ENCODE data around the gene VSIG10L.

DNA sequence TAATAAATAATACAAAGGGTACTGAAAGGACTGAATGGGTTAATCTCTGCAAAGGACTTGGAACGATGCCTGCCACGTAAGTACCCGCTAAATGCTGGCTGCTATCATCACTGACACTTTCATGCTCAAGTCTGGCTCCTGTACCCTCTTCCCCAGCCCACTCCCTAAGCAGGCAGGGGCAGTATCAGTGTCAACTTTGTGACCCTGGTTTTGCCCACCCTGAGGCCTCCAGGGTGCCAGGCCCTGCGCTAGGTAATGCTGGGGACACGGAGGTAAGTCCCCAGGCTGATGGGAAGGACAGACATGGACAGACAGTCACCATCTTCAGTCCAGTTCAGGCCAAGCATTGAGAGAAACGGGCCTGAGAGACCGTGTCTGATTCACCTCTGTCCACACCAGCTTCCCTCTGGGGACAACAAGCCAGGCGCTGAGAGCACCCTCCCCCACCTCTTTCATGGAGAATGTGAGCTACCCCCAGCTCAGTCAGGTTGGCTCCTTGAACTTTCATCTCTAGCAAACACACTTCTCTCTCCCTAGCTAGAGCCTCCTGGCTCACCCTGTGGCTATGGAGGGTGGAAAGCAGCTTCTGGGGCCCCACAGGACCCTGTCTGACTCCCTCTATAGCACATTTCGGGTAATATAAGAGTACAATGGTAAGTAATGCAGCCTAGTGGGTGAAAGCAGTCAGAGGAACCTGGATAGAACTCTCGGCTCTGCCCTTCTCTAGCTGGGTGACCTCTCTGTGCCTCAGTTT is 23.4 kb upstream of the VSIG10L start:
- TF ChIP-seq, protein P1, sequence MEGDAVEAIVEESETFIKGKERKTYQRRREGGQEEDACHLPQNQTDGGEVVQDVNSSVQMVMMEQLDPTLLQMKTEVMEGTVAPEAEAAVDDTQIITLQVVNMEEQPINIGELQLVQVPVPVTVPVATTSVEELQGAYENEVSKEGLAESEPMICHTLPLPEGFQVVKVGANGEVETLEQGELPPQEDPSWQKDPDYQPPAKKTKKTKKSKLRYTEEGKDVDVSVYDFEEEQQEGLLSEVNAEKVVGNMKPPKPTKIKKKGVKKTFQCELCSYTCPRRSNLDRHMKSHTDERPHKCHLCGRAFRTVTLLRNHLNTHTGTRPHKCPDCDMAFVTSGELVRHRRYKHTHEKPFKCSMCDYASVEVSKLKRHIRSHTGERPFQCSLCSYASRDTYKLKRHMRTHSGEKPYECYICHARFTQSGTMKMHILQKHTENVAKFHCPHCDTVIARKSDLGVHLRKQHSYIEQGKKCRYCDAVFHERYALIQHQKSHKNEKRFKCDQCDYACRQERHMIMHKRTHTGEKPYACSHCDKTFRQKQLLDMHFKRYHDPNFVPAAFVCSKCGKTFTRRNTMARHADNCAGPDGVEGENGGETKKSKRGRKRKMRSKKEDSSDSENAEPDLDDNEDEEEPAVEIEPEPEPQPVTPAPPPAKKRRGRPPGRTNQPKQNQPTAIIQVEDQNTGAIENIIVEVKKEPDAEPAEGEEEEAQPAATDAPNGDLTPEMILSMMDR (IDR thresholded peaks at IDR 0.05), result no peak
- no peak for TF ChIP-seq EP300 (IDR thresholded peaks at IDR 0.05)
